ENCODE measurements around the gene ZNF460. TPM values are rescaled to one million over a fixed set of nuclear protein-coding genes. Genes with fewer than 3 reads are reported as not detected.

The ZNF460 gene
- polyA plus RNA-seq, 1 of the 3 experiments (the other 2 are of a cell fraction) = 2.4 TPM

- no peaks in the 10 kb centered on the region for H3K4me1 ChIP-seq (ENCODE audit: control insufficient read depth in 1 of 2, insufficient read depth in 2 of 2, low read depth in 1 of 2, low read length in 1 of 2)
- 89% methylated on average over 1 of the region's 1 CpG for WGBS (ENCODE audit: low lambda C conversion rate)
- H3F3A ChIP-seq (replicated peaks; ENCODE audit: insufficient read depth) = no peaks in the 10 kb centered on the region
- no peak overlapping the region for H2AFZ ChIP-seq (ENCODE audit: low read depth)
- no peak overlapping the region for H3K9ac ChIP-seq
- H3K4me3 ChIP-seq (ENCODE audit: low read depth in 2 of 2, low read length in 1 of 2) = no peak overlapping the region
- H4K20me1 ChIP-seq (ENCODE audit: insufficient read depth) = no peaks in the 10 kb centered on the region
- H3K9me2 ChIP-seq = no peaks in the 10 kb centered on the region
- H3K9me3 ChIP-seq = no peaks in the 10 kb centered on the region
- ChIA-PET CTCF (no interaction called here), POLR2A (no interaction called here)
- no peaks in the 10 kb centered on the region for H3K36me3 ChIP-seq (replicated peaks in 1 of 2; ENCODE audit: control insufficient read depth in 1 of 2, insufficient read depth in 2 of 2, low read length in 1 of 2)
- no peak for DNase-seq
- no peak overlapping the region for H3K4me2 ChIP-seq
- no peaks in the 10 kb centered on the region for H3K79me2 ChIP-seq (ENCODE audit: insufficient read depth)
- TF ChIP-seq FOSL2 (IDR thresholded peaks at IDR 0.05; ENCODE audit: borderline replicate concordance, low read depth) (no peak), EP300 (IDR thresholded peaks at IDR 0.05; ENCODE audit: borderline replicate concordance in 1 of 2, low read depth in 1 of 2, low read length in 1 of 2) (no peak), GABPA (IDR thresholded peaks at IDR 0.05; ENCODE audit: low read depth) (no peak), MAX (IDR thresholded peaks at IDR 0.05; ENCODE audit: low read depth) (no peak), TAF1 (IDR thresholded peaks at IDR 0.05; ENCODE audit: borderline replicate concordance, low read depth, low read length) (no peak), EZH2phosphoT487 (IDR thresholded peaks at IDR 0.05; ENCODE audit: borderline replicate concordance, low read depth) (no peak), MEF2A (IDR thresholded peaks at IDR 0.05; ENCODE audit: borderline replicate concordance, low read depth) (no peak), CTCF (IDR thresholded peaks at IDR 0.05) (no peak), SMC3 (IDR thresholded peaks at IDR 0.05; ENCODE audit: low read depth, low read length) (no peak), REST (IDR thresholded peaks at IDR 0.05; ENCODE audit: low read depth, low read length) (no peak), RXRA (IDR thresholded peaks at IDR 0.05; ENCODE audit: borderline replicate concordance, low read depth) (no peak)
- H3K27me3 ChIP-seq (ENCODE audit: insufficient read depth) = no peaks in the 10 kb centered on the region
- no peak overlapping the region for H3K27ac ChIP-seq (ENCODE audit: low read depth in 2 of 2, low read length in 1 of 2)
Observed at GRCh38 chr19:57233207-57233606, 47.1 kb upstream of the ZNF460 start.

GRCh38 chr19:57239982-57240310 is 40.3 kb upstream of the ZNF460 start:
- Histone ChIP-seq H3K4me1 (ENCODE audit: control insufficient read depth in 1 of 2, insufficient read depth in 2 of 2, low read depth in 1 of 2, low read length in 1 of 2) (peaks cover 10 to 15% of the 10 kb centered on the region in 2 experiments; a peak in 2 of 4 replicates), H3K27ac (ENCODE audit: low read depth in 2 of 2, low read length in 1 of 2) (peak overlapping the region; percentile 72 to 80), H3K36me3 (replicated peaks in 1 of 2; ENCODE audit: control insufficient read depth in 1 of 2, insufficient read depth in 2 of 2, low read length in 1 of 2) (peaks cover 8 to 9% of the 10 kb centered on the region in 2 experiments), H3K9me3 (no peaks in the 10 kb centered on the region), H3K4me3 (ENCODE audit: low read depth in 2 of 2, low read length in 1 of 2) (peak overlapping the region; percentile 82 to 85), H4K20me1 (ENCODE audit: insufficient read depth) (no peaks in the 10 kb centered on the region), H2AFZ (ENCODE audit: low read depth) (peak overlapping the region; percentile 100), H3F3A (replicated peaks; ENCODE audit: insufficient read depth) (no peaks in the 10 kb centered on the region), H3K27me3 (ENCODE audit: insufficient read depth) (no peaks in the 10 kb centered on the region), H3K79me2 (ENCODE audit: insufficient read depth) (peaks cover 43% of the 10 kb centered on the region), H3K4me2 (peak overlapping the region; percentile 81), H3K9me2 (no peaks in the 10 kb centered on the region), H3K9ac (peak overlapping the region; percentile 87)
- CTCF ChIA-PET = no interaction called here
- POLR2A ChIA-PET = no interaction called here
- WGBS (ENCODE audit: low lambda C conversion rate) = 59% methylated on average over 12 of the region's 12 CpGs
- no peak for DNase-seq
- TF ChIP-seq SIN3A (IDR thresholded peaks at IDR 0.05; ENCODE audit: borderline replicate concordance, low read depth, low read length) (no peak), MAX (IDR thresholded peaks at IDR 0.05; ENCODE audit: low read depth) (no peak), CTCF (IDR thresholded peaks at IDR 0.05) (no peak), RAD21 (IDR thresholded peaks at IDR 0.05; ENCODE audit: low read length) (no peak), MXI1 (IDR thresholded peaks at IDR 0.05; ENCODE audit: low read depth, low read length) (no peak), USF1 (IDR thresholded peaks at IDR 0.05; ENCODE audit: borderline replicate concordance, low read depth) (no peak), TAF1 (IDR thresholded peaks at IDR 0.05; ENCODE audit: borderline replicate concordance, low read depth, low read length) (no peak), TCF12 (IDR thresholded peaks at IDR 0.05) (no peak)

Data from SK-N-SH (cell line).